Fibroblast of the aortic adventitia (primary cell): ENCODE measurements around the gene PRELID1. TPM values are rescaled to one million over a fixed set of nuclear protein-coding genes. Genes with fewer than 3 reads are reported as not detected.

Experiments
- DNase-seq: peaks from one replicate; pipeline ENCODE4 v3.0.0-alpha.2; 2010; ENCODE audit warnings: low read depth
- H3K4me3 ChIP-seq: 2 replicates; pipeline ENCODE4 v1.5.1; 2011; ENCODE audit warnings: low read depth, mild to moderate bottlenecking, control low read depth, low read length, moderate library complexity
- CTCF ChIP-seq: IDR thresholded peaks from 2 replicates; pipeline ENCODE4 v1.5.1; 2011; ENCODE audit warnings: mild to moderate bottlenecking, low read length, control low read depth, inconsistent platforms; ENCODE audit not compliant: insufficient read depth
- total RNA-seq: library from RNA; depleted of rRNA; stranded (reverse); fragments of >200 nt; gene quantifications from 2 replicates; pipeline ENCODE4 v1.2.3, GENCODE V29; 2012; ENCODE audit warnings: low replicate concordance

PRELID1 gene
- total RNA-seq, 1 donor: 118 TPM

- no peak overlapping the region for H3K4me3 ChIP-seq
- no peak for DNase-seq
- no peak for TF ChIP-seq CTCF
Observed at GRCh38 chr5:177332031-177332895, 28.7 kb downstream of the PRELID1 start.

- no peak overlapping the region for H3K4me3 ChIP-seq
- no peak for TF ChIP-seq CTCF
- no peak for DNase-seq
Observed at GRCh38 chr5:177332896-177333260, 29.3 kb downstream of the PRELID1 start.

- TF ChIP-seq CTCF: no peak
- DNase-seq: no peak
- no peak overlapping the region for H3K4me3 ChIP-seq
Observed at GRCh38 chr5:177333420-177334154, 30.0 kb downstream of the PRELID1 start.

- H3K4me3 ChIP-seq: no peak overlapping the region
- TF ChIP-seq CTCF: no peak
- peak; percentile 5 for DNase-seq
Observed at GRCh38 chr5:177334155-177334551, 30.6 kb downstream of the PRELID1 start.

GRCh38 chr5:177334781-177335700 is 31.4 kb downstream of the PRELID1 start:
- H3K4me3 ChIP-seq: no peak overlapping the region
- no peak for TF ChIP-seq CTCF
- DNase-seq: no peak

GRCh38 chr5:177335701-177336065 is 32.1 kb downstream of the PRELID1 start:
- DNase-seq: no peak
- no peak for TF ChIP-seq CTCF
- H3K4me3 ChIP-seq: no peak overlapping the region
